ENCODE data around the gene FRYL. TPM values are rescaled to one million over a fixed set of nuclear protein-coding genes. Genes with fewer than 3 reads are reported as not detected.

The FRYL gene
- total RNA-seq, 1 experiment from 2014 or later: 31.4 TPM

DNA sequence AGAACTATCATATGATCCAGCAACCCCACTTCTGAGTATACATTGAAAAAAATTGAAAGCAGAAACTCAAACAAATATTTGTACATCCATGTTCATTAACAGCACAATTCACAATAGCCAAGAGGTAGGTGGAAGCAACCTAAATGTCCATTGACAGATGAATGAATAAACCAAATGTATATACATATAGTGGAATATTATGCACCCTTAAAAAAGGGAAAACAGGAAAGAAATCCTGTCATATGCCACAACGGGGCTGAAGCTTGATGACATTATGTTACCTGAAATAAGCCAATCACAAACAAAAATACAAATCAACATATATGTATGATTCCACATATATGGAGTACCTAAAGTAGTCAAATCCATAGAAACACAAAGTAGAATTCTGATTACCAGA lies 222.1 kb downstream of the FRYL start:
- no peak for DNase-seq (ENCODE audit: low read depth)

DNA sequence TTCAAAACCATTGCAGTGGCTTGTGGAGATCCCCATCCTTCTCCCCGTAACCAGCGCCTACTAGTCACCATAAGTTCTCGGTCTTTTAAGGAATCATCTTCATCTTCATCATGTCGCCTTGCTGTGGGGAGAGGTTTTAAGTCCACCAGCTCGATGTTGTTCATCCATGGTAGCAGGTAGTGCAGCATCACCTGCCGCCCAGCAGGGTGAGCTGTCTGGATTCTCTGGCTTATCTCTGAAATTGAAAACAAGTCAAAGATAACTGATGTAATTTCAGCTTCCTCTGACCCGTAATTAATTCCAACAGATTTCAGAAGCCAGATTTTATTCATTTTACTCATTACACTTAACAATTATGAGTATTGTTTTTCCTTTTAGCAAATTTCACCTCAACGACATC lies 222.6 kb downstream of the FRYL start:
- DNase-seq (ENCODE audit: low read depth): no peak

- no peak for DNase-seq (ENCODE audit: low read depth)
Measured at GRCh38 chr4:48556268-48556667, 223.8 kb downstream of the FRYL start.

DNA sequence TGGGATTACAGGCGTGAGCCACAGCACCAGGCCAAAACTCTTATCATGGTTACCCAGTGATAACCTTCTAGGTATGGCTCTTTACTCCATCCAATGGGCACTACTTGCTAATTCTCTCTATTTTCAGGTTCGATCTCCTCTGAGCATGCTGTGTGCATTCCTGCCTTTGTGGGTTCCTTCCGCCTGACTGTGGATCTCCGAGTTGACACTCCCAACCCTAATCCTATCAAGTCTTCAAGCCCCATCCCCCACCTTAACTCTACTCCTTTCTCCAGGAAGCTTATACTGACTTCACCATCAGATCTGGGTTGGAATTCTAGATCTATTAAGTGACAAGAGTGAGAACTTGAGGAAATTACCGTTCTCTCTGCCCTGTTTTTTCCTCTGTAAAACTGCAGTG lies 225.5 kb downstream of the FRYL start:
- no peak for DNase-seq (ENCODE audit: low read depth)

DNA sequence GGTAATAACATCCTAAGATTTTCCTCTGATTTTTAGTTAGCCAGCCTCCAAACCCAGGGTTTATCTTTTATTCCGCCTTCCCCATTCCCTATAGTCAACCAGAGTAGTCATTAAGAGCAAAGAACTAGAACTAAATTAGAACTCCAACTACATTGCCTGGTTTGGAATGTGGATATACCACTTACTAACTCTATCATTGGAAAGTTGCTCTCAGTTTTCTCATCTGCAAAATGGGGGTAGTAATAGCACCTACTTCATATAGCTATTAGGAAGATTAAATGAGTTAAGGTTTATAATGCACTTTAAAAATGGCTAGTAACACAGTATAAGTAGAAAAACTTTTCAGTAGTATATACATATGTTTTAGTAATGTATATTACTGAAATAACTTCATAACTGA lies 226.4 kb downstream of the FRYL start:
- no peak for DNase-seq (ENCODE audit: low read depth)

DNA sequence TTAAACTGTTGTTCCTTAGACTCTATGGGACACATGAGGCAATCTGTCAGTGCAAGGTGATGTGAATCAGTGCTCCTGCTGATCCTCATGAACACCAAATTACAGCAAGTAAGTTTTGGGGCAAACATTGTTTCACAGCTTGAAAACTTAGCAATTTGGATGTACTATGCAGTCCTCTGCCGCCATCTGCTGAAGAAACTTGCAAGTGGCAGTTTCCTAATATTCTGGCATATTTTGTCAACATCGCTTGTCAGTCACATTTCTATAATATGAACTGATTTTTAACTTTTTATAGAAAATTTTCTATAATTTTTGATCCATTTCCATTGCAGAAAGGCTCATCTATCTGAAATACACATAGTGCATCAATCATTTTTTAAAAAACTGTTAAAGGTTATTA lies 233.7 kb downstream of the FRYL start:
- peak; percentile 13 for DNase-seq (ENCODE audit: low read depth)

DNA sequence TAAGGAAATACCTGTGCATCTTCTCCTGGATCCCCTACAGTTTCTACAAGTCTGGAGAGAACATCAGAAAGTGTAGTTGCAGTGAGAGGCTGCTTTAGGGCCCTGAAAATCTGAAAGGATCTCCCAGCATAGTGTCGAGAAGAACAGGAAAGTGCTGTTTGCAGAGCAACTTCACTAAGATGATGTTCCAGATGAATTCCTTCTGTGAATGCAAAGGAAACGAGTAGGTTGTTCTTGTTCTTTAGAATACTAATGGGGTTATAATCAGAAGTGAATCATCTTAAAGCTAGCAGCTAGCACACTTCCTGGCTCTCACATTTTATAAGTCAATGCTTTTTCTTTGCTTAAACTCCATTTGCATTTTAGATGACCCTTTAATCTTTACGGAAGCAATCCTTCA lies 236.3 kb downstream of the FRYL start:
- no peak for DNase-seq (ENCODE audit: low read depth)

DNA sequence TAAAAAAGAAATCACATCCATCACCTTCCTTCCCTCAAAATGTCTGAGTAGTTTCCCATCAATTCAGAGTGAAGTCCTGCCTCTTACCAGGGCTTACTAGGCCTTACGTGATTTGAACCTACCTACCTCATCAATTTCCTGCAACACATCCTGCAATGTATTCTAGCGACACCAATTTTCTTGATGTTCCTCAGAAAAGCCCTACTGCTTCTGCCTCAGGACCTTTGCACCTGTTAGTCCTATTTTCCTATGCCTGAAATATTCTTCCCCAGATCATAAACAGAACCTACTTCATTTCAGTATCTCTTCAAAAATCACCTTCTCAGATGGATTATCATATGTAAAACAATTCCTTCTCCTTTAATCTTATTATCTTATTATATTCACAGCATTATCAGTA lies 237.2 kb downstream of the FRYL start:
- DNase-seq (ENCODE audit: low read depth): no peak

GRCh38 chr4:48539597-48539996 lies 240.5 kb downstream of the FRYL start:
- DNase-seq (ENCODE audit: low read depth): no peak

DNA sequence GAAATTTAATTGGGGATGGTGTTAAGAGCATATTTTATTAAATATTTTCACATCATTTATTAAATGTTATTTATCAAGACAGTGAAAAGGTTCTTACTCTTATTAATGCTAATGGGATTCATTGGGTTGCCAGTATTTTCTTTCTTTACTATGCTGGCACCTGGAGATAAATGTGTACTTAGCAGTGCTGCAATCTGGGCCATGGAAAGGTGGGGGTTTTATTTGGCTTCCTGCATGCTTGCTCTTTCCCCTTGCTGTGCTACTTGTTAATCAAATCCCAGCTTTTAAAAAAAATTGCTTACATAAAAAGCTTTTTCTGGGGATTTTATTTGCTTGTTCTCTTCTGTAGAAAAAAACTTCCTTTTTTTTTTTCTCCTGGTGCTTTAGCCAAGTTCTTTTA lies 241.7 kb downstream of the FRYL start:
- DNase-seq (ENCODE audit: low read depth): no peak

DNA sequence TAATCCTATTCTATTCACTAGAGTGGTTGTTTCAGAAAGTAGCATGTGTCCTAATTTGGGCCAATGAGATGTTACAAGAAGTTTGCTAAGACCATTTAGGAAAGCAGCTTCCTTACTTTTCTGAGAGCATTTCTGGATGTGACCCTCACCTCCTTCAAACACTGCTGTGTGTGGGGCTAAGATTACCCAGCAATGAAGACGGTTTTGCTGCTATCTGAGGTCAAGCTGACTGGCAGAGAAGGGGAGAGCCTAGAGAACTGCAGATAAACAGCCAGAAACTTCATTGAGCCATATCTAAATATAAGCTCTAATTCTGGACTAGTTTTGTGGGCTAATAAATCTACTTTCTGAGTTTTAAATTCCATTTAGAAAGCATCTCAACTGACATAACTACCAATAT lies 253.7 kb downstream of the FRYL start:
- DNase-seq (ENCODE audit: low read depth): no peak

GRCh38 chr4:48518143-48518542 lies 261.9 kb downstream of the FRYL start:
- DNase-seq (ENCODE audit: low read depth): no peak

- no peak for DNase-seq (ENCODE audit: low read depth)
Measured at GRCh38 chr4:48509543-48509942, 270.5 kb downstream of the FRYL start.

GRCh38 chr4:48506716-48507115 lies 273.4 kb downstream of the FRYL start:
- DNase-seq (ENCODE audit: low read depth): no peak

GRCh38 chr4:48504352-48504751 lies 275.7 kb downstream of the FRYL start:
- DNase-seq (ENCODE audit: low read depth): no peak

DNA sequence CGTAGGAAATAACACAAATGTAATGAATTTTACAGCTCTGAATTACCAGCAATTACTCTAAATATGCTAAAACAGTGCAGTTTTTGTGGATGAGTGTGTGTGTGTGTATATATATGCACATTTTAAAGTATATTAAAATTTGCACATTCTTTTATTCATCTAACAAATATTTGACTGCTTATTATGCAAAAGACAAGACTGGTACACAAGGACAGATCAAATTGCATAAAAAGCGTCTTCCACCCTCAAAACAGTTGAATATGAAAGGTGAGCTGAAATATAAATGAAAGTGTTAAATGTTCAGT lies 276.1 kb downstream of the FRYL start:
- DNase-seq (ENCODE audit: low read depth): no peak

GRCh38 chr4:48503233-48504025 lies 276.6 kb downstream of the FRYL start:
- no peak for DNase-seq (ENCODE audit: low read depth)

DNA sequence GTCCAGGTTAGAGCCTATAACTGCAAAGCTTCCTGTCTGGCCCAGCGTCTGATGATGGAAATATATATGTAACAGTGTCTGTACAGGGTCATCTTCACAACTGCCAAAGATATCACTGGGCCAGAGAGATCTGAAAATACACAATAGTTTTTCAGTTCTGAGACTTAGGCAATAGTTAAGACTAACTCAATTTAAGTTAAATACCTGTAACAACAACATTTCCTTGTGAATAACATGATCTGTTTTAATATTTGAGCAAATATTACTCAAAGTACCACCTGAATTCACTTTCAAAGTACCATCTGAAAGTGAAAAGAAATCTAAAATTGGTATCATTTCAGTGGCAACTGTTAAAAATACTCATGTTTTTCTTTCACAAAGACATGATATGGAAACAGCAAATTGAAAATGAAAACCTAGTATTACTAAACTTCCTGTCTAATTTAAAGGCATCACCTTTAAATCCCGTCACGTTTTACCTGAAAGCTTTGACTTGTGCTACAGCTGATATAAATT lies 280.5 kb downstream of the FRYL start:
- no peak for DNase-seq (ENCODE audit: low read depth)

- DNase-seq (ENCODE audit: low read depth): no peak
Measured at GRCh38 chr4:48498895-48499294, 281.2 kb downstream of the FRYL start.

DNA sequence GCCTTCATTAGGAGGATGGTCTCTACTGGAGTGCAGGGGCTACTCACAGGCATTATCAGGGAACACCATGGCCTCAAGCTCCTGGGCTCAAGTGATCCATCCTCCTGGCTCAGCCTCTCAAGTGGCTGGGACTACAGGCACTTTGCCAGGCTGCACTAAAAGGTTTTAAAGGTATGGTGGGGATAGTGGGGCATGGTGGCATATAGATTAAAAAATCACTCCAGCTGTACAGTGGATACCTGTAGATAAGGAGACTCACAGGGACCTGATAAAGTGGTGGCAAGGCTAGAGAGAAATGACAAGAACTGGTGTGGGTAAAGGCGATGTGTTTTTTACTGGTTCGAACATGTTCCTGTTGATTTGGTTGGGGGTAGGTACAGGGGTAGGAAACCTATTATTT lies 284.1 kb downstream of the FRYL start:
- DNase-seq (ENCODE audit: low read depth): no peak

DNA sequence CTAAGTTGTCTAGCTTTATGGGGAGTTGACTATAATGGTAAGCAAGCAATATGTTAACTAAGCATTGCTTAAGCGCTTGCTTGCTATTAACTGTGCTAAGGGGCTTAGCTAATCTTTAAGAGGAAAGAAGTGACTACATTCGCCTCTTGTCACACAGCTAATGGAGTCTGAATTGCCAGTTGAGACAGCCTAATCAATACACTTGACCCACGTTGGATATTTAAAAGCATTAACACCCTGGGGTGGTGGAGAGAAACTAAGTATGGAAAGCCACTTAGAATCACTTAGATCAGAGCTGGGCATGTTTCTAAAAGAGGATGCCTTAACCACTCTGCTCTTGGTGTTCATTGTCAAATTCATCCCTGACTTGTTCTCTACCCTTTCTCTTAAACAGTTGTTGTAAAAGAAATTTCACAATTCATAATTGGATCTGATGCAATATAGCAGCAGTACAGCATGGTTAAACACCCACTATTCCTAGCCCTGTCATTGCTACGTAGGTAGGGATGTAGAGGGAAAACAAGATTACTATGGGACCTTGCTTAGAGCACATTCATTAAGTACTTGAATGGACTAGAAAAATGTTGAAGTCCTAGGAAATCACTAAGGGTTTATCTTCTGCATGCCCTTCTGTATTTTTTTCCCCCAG lies 286.5 kb downstream of the FRYL start:
- DNase-seq (ENCODE audit: low read depth): no peak

- no peak for DNase-seq (ENCODE audit: low read depth)
Measured at GRCh38 chr4:48491514-48492176, 288.4 kb downstream of the FRYL start.

Measured in Daoy (cell line).